T-helper 22 cell (primary cell): ENCODE measurements around the gene SPOCK2.
A peak's percentile ranks its signal among the peaks of the same experiment; 100 is the strongest.
"Not testable (repeated sequence)": the region's sequence is repeated elsewhere in the genome, so short reads cannot be mapped to it uniquely, and the experiment has no call there.

ENCODE experiments used
- DNase-seq: peaks from one replicate; pipeline ENCODE4 v3.0.0-alpha.2; 2020; ENCODE audit warnings: low read depth

Gene SPOCK2

DNA sequence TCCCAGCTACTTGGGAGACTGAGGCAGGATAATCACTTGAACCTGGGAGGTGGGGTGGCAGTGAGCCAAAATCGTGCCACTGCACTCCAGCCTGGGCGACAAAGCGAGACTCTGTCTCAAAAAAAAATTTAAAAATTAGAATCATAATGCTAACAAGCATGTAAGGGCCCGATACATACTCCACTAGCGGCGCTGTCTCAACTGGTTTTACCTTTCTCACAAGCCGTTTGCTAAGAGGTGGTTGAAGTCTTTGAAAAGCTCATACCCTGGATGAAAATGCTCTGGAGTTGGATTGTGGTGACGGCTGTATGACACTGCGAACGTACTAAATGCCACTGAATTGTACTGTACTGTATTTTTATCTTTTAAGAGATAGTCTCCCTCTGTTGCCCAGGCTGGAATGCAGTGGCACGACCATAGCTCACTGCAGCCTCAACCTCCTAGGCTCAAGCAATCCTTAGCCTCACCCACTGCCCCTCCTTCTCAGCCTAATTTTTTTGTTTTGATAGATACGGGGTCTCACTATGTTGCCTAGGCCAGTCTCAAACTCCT, 29.9 kb downstream of the SPOCK2 start:
- DNase-seq, result no peak

DNA sequence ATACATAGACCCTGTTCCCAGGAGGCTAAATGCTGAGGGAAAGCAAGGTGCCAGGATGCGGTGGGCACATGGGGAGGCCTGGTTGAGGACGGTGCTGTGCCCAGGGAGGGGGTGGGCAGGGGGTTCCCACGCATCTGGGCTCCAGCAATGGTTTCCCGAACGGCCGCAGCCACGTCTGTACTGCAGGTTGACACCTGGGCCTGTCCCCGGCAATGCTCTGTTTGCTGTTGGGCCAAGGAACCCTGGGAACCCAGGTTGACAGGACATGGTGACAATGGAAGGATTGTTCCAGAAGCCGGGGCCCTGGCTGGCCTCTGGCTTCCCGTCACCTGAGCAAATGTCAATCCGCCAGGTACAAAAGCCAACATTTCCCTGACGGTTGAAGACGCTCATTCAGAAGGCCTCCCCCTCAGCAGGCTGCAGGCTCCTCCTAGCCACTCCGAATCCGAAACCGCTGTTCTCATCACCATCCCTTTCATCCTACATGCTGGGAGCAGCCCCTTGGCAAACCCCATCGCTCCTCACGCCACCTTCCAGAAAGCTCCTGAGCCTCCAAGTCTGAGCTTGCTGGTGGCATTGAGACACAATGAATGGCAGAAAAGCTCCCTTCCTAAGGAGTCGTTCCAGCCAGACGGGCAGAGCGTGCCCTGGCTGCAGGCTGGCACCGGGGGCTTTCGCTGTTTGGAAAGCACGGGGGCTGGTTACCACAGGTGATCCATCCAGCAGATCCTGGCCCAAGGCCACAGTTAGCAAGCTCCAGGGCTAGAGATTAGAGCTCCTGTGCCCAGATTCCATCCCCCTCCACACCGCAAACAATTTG, 31.2 kb downstream of the SPOCK2 start:
- DNase-seq, result no peak

DNA sequence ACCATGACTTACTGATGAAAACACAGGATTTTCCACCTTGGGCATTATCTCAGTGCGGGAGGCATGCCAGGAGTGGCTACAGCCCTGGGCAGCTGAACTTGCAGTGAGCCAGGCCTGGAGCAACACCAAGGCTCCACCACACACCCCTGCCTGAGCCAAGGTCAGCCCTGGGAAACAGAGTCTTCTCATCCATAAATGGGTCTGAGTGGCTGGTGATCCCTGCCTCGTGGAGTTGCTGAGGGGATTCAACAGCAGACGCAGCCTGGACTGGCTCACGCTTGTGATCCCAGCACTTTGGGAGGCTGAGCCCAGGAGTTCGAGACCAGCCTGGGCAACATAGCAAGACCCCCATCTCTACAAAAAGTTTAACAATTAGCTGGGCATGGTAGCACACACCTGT, 32.2 kb downstream of the SPOCK2 start:
- no peak for DNase-seq

DNA sequence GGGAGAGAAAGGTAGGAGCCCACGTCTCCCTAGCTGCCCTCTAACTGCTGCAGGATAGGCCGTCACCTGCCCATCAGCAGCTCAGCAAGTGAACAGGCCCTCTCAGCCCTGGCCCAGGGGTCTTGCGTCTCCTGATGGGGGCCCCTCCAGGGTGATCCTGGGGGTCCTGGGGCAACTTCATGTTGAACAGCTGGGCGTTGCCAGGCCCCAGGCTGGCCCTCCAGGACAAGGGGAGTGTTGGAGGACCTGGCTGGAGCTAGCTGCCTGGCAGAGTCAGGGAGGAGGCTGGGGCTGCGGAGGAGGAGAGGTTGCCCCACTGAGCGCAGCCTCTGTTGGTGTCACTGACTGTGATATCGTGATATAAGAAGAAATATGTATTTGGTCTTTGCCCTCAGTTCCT, 34.7 kb downstream of the SPOCK2 start:
- no peak for DNase-seq

DNA sequence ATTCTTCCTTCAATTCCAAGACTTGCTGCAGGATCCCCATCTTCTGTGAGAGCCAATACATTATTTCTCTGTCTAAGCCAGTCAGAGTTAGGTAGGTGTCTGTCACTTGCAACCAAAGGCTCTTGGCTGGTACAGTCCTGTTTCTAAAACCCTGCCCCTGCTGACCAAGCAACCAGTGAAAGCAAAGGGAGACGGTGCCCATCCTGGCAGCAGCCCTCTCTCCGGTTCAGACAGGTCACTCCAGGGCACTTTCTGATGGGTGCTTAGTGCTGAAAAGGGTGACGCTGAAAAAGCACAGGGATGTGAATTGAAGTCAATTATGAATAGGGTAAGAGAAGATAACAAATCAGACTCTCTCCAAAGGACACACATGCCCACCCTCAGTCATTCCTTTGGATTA, 37.5 kb downstream of the SPOCK2 start:
- no peak for DNase-seq

DNA sequence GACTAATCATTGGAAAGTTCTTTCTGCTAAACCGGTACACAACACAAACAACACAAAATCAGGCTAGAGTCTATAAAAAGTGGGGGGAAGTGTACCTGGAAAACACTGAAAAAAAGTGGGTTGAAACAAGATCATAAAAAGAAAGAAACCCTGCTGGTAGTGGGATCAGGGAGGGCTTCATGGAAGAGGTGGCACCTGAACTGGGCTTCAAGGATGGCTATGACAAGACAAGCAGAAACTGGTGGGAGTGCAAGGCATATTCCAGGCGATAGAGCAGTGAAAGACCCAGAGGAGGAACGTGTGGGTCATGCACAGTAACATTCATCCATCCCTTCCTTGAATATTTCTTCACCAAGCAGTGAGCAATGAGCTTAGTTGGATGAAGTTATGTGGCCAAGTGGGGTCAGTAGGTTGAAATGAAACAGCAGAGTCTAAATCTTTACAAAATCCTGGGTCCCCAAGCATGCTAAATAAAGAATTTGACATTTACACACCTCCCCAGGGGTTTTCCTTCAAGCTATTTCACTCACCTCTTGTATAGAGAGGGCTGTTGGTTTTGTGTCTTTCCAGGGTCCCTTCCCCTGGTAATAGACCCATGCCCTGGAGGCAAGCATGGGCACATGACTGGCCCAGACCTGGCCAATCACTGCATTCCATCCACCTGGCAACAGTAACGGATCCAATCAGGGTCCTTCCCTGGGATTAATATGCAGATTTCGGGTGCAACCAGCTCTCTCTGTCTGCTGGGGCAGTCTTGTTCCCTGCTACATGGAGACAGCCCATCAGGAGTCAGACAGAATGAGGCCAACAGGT, 38.2 kb downstream of the SPOCK2 start:
- no peak for DNase-seq

DNA sequence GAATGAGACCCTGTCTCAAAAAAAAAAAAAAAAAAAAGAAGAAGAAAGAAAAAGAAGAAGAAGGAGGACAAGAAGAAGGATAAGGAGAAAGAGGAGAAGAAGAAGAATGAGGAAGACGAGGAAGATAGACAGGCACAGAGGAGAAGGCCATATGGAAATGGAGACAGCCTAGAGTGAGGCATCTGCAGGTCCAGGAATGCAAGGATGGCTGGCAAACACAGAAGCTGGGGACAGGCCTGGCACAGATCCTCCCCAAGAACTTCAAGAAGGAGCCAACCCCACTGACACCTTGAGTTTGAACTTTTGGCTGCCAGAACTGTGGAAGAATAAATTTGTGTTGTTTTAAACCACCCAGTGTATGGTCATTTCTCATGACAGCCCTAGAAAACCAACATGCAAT, 38.9 kb downstream of the SPOCK2 start:
- no peak for DNase-seq

DNA sequence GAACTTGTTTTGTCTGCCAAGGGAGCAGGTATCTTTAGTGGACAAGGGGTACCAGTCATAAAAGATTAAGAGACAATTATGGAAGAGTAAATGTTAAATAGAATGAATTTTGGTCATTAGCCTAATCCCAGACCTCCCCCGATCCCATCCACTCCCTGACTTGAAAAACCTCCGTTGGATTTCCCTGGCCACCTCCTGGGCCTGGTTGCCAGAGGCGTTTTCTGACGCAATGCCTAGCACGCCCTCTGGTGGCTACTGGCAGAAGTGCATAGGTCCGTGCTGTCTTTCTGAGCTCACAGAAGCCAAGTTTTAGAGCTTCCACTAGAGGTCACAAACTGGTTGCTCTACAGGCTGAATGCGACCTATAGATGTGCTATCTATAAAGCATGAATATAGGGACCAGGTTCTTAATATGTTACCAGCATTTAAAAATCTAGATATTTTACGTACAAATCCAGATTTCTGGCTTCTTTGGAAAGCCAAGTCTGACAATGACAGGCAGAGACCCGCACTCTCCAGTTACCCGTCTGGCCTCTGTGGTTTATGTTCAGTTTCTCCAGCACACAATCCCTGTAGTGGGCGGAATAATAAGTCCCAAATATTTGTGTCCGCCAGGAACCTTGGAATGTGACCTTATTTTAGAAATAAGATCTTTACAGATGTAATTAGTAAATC, 39.8 kb downstream of the SPOCK2 start:
- peak; percentile 60 for DNase-seq

DNA sequence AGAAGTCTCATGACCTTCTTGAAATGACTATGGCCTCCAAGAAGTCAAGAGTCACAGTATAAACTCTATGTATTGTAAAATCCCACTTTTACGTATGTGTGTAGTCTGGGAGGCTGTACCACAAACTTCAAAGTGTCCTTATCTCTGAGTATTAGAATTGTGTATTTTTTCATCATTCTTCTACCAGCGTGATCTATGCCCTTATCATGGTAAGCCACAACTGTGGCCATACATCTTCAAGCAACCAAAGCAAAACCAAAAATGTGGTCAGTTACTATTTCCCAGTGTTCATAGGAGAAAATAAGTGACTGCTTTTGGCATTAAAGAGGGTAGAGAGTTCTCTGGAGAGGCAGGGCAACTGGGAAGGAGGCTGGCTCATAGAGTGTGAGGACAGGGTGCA, 42.8 kb downstream of the SPOCK2 start:
- no peak for DNase-seq

DNA sequence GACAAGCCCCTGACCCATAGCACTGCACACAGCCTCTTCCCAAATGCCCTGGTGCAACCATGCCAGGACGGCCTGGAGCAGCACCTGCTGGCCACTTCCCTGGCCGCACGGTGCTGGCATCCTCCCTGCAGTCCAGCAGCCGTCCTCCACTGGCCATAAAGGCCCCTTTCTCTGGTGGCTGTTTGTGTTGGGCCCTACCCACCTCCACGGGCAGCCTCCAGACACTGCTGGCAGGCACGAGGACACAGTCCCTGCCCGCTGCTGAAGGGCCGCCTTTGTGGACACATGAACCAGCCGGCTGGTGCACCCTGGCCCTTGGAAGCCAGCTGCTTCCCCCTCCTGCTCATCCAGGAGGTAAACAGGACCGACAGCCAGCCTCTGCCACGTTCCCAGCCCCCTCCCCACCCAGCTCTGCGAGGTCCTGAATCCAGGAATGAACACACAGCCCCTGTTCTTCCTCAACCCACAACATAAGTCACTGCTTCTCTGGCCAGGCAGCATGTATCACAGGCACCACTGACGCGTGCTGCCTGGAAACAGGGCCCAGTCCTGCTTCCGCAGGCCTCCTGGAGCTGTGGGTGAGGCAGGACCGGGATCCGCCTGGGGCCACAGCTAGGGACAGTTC, 43.8 kb downstream of the SPOCK2 start:
- DNase-seq, result no peak

DNA sequence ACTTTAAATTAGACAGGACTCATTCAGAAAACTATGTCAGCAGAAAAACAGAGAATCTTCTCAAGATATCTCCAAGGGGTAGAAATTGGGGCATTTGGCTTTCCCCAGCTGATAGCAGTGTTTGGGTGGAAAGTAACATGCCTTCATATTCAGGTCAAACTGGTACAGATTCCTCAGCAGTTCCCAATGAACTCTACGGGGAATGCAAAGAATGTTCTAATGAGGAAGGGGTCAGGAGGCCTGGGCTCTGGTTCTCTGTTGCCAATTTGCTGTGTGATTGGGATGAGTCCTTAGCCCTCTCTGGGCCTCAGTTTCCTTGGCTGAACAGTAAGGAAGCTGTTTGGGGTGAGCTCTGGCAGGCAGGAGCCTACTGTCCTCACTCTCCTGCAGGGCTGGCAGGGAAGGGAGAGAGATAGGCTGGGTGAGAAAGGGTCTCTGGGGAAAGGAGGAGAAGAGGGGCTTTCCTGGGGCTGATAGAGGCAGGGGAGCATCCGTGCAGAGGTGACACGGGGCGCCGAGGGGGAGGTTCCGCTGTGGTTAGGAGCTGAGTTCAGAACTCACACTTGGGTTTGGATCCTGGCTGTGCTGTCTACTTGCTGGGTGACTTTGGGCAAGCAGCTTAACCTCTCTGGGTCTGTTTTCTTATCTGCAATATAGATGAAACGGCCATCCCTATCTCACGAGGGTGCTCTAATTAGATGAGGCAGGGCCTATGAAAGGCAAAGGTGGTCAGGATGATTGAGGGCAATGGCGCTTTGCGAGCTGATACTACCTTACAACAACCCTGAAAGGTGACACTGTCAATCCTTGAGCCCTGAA, 45.1 kb downstream of the SPOCK2 start:
- DNase-seq, result no peak

DNA sequence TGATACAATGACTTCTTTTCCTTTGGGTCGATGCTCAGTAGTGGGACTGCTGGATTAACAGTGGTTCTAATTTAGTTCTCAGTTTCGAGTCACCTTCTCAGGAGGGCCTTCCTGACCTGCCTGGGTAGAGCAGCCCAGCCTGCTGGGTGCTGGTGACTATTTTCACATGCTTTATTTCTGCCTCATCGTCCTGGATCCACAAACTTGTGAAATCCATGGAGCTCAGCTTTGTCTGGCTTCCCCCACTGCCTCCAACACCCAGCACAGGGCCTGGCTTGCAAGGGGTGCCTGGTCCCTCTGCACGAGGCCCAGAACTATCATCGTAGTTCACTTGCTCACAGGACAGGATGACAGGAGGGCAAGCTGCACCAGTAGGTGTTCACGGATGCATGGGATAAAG, 46.9 kb downstream of the SPOCK2 start:
- no peak for DNase-seq

DNA sequence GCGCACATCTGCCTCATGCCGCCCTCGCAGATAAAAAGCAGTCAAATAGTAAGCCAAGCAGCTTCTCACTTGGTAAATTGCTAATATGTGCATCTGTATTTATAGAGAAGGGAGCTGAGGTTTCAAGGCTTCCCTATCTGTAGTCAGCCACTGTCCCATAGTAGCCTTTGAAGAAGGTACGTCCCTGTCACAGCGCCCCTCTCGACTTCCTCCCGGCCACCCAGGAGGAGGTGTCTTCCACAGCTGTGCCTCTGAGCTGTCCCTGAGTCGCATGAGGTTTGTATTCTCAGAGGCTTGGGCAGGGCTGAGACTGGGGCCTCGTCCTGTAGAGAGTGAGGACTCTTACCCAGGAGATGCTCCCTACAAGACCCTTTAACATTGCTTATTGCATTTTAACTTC, 49.0 kb downstream of the SPOCK2 start:
- no peak for DNase-seq

DNA sequence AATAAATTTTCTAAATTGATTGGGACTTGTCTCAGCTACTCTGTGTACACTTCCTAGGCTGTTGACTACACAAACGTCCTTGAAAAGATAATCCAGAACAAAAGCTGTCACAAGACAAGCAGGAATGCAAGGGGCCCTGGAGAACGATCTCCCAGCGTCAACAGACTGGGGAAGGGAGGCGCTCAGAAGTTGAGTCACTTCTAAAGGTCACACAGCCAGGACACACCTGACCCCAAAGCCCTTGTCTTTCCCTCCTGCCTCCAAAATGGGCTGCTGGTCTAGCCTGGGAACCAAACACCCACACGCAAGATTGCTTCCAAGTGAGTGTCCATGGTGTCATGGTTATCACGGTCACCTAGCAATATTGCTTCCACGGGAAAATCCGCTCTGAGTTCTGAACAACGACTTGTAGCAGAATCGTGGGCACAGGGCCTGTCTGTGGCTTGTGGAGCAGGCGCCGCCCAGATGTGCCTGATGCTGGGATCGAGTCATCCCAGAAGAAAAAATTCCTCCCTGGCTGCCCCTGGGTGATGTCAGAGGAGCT, 49.8 kb downstream of the SPOCK2 start:
- DNase-seq, result no peak

DNA sequence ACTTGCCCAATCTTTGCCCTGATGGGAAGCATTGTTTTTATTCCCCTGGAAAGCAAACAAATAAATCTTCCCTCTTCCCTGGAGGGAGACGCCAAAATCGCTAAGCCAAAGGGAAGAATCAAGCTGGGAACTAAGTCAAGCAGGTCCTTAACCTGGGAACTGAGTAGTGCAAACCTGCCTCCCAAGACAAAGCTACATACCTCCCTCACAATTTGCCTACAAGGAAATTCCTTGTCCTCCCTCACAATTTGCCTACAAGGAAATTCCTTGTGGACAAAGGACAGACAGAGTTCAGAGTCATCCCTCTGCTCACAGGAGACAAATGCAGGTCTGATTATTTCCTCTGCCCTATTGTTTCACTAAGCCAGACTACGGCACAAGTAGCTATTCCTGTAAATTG, 50.5 kb downstream of the SPOCK2 start:
- DNase-seq, result no peak

DNA sequence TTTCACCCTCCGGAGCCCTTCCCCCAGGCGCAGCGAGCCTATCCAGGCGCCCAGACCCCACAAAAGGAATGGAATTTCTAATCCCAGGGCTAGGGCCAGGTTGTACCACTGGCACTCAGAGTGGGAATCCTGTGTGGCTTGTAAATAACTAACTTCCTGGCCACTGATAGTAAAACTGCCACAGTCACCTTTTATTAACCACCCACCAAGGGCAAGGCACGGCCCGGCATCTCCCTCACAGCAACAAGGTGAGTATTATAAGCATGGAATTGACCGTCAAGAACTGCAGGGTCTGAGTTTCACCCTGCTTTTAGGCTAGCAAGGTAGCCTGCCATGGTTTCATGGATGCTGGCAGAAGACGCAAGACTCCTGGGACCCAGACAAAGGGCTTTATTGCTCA, 51.1 kb downstream of the SPOCK2 start:
- no peak for DNase-seq

DNA sequence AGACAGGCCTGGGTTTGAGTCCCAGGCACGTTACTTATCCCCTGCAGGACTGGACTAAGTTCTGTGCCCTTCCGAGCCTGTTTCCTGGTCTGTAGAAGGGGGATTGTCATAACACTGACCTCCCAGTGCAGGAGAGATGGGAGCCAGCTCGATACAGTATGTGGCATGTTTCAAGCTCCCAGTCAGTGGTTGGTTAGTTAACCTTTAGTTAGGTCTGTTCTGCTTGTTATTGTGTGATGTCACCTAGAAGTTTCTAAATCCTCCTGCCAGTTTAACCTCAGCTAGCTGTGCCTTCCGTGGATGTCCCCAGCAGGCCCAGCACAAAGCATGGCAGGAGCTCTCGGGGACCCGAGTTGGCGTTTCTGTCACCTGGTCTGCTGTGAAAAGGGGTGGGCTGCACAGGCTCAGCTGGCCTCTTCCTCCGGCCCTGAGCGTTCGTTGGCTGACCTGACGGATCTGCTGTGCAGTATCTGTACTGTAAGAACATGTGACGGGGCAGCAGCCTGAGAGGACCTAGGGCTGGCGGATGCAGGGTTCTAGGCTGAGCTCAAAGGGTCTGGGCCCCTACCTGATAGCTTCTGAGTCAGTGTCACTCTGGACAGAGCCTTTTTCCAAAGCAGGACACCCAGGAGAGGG, 53.0 kb downstream of the SPOCK2 start:
- DNase-seq, result no peak

DNA sequence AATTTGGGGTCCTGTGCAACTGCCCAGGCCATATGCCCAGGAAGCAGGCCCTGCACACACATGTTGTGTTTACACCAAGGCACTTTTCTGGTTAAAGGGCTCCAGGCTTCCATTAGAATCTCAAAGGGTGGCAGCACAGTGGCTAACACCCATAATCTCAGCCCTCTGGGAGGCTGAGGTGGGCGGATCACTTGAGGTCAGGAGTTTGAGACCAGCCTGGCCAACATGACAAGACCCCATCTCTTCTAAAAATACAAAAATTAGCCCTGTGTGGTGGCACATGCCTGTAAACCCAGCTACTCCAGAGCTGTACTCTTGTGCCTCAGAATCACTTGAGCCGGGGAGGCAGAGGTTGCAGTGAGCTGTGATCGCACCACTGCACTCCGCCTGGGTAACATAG, 53.6 kb downstream of the SPOCK2 start:
- no peak for DNase-seq

DNA sequence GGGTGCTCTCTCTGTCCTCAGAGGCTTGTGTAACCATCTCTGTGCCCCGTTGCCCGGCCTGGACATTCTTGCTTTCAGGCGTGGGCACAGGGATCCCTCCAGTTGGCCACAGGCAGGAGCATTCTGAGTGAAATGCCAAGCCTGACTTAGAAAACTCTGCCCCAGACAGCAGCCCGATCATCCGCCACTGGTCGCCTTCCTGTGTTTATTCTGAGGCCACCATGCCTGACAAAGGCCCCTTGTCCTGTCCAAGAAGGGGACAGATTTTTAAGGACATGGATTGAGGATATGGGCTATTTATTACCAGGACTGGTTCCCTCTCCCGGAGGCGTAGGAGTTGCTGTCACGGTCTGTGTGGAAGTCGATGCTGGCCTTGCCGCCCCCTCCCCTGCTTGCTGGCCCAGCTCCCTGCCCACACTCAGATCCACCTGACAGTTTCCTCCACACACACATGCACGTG, 54.3 kb downstream of the SPOCK2 start:
- no peak for DNase-seq

DNA sequence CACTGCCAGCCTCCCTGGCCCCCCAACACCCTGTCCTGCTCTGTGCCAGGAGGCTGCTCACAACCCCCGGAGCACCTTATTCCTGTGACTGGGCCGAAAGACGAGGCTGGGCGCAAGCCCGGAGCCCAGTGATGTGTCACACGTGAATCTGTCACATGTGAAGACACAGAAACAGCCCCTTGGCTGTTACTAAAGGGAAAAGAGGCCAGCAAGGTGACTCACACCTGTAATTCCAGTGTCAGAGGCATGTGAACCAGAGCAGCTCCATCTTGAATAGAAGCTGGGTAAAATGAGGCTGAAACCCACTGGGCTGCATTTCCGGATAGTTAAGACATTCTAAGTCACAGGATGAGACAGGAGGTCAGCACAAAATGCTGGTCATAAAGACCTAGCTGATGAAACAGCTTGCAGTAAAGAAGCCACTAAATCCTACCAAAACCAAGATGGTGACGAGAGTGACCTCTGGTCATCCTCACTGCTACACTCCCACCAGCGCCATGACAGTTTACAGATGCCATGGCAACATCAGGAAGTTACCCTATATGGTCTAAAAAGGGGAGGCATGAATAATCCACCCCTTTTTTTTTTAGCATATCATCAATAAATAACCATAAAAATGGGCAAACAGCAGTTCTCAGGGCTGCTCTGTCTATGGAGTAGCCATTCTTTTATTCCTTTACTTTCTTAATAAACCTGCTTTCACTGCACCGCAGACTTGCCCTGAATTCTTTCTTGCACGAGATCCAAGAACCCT, 55.8 kb downstream of the SPOCK2 start:
- DNase-seq, result not testable (repeated sequence)
